HG02678 (cell line): ENCODE data around the gene CDC37.
A peak's percentile ranks its signal among the peaks of the same experiment; 100 is the strongest.
"Not testable (repeated sequence)": the region's sequence is repeated elsewhere in the genome, so short reads cannot be mapped to it uniquely, and the experiment has no call there.

ENCODE experiments used
- ATAC-seq: cut with Tn5 transposase; IDR thresholded peaks from one replicate; pipeline ENCODE4 v1.9.1; 2021; ENCODE audit warnings: mild to moderate bottlenecking, moderate library complexity; ENCODE audit not compliant: unreplicated experiment

The CDC37 gene

GRCh38 chr19:10398819-10399218 is 4.5 kb downstream of the CDC37 start:
- no peak for ATAC-seq

DNA sequence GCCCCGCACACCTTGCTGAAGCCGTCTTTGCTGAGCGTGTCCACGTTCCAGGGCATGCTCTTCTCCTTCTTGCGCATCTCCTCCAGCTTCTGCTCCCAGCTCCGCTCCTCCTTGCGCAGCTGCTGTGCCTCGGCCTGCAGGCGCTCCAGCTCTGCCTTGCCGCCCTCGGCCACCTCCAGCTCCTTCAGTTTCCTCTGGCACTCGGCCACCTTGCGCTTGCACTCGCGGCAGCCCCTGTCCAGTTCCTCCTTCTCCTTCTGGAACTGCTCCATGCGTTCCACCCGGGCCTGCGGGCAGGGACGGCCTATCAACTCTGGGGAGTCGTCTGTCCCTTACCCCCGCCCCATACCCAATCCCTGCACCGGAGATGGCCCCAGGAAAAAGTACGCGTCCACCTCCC is 7.4 kb downstream of the CDC37 start:
- ATAC-seq, result no peak

- no peak for ATAC-seq
These were observed 7.9 kb downstream of the CDC37 start for GRCh38 chr19:10395436-10395835.

GRCh38 chr19:10395003-10395402 is 8.3 kb downstream of the CDC37 start:
- no peak for ATAC-seq

DNA sequence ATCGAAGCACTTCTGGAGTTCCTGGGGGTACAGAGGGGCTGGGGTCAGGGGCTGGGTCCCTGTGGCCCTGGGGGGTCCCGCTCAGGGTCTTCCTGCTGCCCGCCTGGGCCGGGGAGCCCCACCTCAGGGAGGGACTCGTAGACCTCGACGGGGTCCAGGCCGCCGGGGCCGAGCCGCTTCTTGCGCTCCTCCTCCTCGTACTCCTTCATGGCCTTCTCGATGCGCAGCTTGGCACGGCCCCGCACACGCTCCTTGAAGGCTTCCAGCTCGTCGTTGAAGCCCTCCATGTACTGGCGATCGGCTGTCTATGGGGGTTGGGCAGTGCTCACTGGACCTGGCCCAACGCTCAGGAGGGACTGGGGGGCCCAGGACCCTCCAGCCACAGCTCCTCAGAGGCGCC is 10.2 kb downstream of the CDC37 start:
- no peak for ATAC-seq

GRCh38 chr19:10392120-10392519 is 11.2 kb downstream of the CDC37 start:
- ATAC-seq, result no peak

DNA sequence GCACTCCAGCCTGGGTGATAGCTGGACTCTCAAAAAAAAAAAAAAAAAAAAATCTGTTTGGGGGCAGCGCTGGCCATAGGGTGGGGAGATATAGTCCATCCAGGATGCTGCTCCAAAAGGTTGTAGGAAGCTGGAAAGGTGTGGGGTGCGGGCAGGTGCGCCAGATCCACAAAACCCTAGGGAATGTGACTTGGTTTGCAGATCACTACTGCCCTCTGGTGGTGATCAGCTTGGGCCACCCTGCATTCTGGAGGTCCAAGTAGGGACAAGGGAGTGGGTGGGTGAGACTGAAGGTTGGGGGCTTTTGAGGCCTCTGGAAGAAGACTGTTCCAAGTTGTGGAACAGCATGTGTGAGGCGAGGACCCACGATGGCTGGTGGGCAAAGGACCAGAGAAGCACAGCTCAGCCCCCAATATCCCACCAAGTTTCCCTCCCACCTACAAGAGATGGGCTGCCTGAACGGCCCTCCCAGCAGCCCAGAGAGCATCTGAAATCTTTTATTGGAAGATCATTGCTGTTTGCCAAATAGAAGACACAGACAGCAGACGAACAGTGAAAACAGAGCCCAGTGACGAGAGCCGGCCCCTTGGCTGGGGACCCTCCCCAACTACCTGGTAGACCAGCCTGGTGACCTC is 12.6 kb downstream of the CDC37 start:
- no peak for ATAC-seq

GRCh38 chr19:10389863-10390262 is 13.5 kb downstream of the CDC37 start:
- no peak for ATAC-seq

- ATAC-seq, result no peak
These were observed 14.4 kb downstream of the CDC37 start for GRCh38 chr19:10388957-10389356.

DNA sequence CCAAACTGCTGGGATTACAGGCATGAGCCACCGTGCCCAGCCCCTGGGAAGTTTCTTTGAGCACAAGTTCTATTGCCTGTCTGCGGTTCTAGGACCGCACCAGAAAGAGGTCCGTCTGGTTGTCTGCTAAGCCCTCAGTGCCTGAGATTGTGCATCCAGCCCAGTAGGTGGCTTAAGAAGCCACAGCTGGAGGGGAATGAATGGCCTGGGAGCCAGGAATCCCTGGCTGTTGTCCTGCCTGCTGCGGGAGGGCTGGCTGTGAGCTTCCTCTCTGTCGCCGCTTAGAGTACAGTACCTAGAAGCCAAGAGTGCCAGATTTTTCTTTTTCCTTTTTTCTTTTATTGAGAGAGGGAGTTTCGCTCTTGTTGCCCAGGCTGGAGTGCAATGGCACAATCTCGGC is 18.8 kb downstream of the CDC37 start:
- ATAC-seq, result no peak

DNA sequence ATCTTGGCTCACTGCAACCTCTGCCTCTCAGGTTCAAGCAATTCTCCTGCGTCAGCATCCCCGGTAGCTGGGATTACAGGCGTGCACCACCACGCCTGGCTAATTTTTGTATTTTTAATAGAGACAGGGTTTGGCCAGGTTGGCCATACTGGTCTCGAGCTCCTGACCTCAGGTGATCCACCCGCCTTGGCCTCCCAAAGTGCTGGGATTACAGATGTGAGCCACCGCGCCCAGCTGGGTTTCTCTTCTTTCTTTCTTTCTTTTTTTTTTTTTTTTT is 20.2 kb downstream of the CDC37 start:
- not testable (repeated sequence) for ATAC-seq

- ATAC-seq, result peak; percentile 94
These were observed 22.8 kb downstream of the CDC37 start, which contains the start of gene TYK2 for GRCh38 chr19:10380313-10381102. TSS of gene TYK2 (minus strand) at chr19:10380572. CDS start at chr19:10378406, 2,166 bp downstream.

DNA sequence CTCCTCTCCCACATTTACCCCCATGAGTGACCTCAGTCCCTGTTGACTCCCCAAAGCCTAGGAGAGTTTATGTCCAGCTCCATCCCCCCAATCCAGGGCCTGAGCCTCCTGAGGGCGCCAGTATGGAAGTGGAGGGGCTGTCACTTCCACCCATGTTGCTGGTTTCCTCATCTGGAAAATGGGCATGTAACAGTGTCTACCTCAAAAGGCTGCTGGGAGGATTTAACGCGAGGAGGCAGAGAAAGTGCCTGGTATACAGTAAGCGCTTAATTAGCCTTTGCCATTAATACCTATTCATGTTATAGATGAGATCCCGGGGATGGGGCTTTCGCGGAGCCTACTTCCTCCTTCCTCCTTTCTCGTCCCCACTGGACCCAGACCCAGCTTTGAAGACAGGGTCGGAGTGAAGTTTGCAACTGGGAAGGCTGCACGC is 23.4 kb downstream of the CDC37 start:
- no peak for ATAC-seq

DNA sequence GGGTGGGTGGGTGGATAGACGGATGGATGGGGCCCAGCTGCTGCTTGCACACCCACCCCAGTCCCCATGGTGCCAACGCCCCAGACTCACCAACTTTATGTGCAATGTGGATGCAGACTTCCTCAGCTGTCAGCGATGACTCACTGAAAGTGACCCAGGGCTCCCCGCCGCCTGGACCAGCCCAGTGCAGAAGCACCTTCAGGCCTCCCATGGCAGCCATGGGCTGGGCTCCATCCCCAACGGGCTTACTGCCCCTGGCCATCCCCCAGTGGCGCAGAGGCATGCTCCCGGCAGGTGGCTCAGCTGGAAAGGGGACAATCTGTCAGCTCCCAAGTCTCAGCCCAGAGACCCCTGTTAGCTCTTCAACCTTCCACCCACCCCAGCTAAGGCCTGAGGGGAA is 25.2 kb downstream of the CDC37 start:
- no peak for ATAC-seq

GRCh38 chr19:10377140-10377640 is 26.2 kb downstream of the CDC37 start:
- ATAC-seq, result not testable (repeated sequence)

- ATAC-seq, result no peak
These were observed 28.4 kb downstream of the CDC37 start for GRCh38 chr19:10374931-10375330.

DNA sequence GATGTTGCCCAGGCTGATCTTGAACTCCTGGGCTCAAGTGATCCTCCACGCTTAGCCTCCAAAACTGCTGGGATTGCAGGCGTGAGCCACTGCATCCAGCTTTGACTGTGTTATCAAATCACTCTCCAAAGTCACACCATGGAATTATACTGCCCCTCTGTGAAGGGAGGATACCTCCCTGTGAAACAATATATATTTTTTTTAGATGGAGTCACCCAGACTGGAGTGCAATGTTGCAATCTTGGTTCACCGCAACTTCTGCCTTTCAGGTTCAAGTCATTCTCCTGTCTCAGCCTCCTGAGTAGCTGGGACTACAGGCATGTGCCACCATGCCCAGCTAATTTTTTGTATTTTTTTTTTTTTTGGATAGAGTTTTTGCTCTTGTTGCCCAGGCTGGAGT is 30.7 kb downstream of the CDC37 start:
- ATAC-seq, result no peak

GRCh38 chr19:10368101-10368803 is 35.1 kb downstream of the CDC37 start:
- no peak for ATAC-seq

DNA sequence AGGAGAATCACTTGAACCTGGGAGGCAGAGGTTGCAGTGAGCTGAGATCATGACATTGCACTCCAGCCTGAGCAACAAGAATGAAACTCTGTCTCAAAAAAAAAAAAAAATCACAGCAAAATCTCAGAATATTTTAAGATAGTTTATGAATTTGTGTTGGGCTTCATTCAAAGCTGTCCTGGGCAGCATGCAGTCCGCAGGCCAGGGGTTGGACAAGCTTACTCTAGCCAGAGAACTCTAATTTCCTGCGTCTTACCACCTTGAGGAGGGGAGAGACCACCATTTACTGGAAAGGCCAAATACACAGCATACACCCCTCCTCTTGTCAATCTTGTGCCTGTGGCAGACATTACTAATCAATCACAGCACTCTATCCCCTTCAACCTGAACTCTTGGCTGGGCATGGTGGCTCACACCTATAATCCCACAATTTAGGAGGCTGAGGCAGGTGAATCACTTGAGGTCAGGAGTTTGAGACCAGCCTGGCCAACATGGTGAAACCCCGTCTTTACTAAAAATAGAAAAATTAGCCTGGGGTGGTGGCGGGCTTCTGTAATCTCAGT is 36.3 kb downstream of the CDC37 start:
- ATAC-seq, result not testable (repeated sequence)

DNA sequence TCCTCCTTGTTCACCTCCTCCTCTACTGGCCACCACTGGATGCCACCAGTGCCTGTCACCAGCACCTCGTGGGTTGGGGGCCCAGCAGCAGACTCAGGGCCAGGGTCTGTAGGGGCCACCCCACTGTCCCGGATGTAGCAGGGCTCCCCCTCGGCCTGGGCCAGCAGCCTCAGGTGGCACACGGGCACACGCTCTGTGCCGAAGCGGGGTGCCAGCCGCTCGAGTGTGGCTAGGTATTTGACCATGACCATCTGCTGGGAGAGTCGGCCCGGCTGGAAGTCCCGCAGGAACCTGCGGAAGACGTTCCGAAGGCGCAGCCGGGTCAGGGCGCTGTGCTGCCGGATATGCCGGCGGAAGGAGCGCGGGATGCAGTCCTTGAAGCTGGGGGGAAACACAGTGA is 37.8 kb downstream of the CDC37 start:
- ATAC-seq, result no peak

- ATAC-seq, result no peak
These were observed 38.7 kb downstream of the CDC37 start for GRCh38 chr19:10364644-10365043.
